Activated T-cell treated with anti-CD3 and anti-CD28 coated beads for 1 hour (primary cell): ENCODE data around the gene PHKG2.

ENCODE experiments used
- DNase-seq: peaks from one replicate; pipeline ENCODE4 v3.0.0-alpha.2; 2020; ENCODE audit warnings: low read depth

The PHKG2 gene

GRCh38 chr16:30775392-30776188 is 27.4 kb downstream of the PHKG2 start:
- DNase-seq, result peak; percentile 23

DNA sequence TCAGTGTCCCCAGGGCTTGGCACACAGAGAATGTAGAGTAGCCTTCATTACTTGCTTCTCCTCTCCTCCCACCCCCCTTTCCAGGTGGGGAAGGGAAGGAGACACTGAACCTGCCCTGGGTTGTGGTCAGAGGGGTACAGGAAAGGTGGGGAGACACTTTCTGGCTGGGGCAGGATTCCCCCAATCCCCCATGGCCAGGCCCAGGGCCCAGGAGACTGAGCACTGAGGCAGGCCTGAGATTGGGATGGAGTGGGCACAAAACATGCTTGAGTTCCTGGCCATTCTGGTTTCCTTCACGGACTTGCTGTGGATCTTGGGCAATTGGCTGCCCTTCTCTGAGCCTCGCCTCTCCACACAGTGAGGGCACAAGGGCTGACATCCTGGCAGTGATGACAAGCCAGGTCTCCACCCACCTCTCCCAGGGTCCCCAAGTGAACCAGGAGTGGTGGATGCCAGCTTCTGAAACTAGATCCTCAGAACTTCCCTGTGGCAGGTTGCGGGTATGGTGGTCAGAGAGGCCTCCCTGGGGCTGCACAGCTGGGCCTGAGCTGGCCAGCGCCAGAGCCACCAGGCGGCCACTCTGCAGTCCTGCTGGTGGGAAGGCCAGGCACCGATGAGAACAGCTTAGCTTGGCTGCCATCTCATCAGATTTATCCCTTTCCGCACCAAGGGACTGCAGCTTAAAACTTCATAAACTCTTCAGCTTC is 29.5 kb downstream of the PHKG2 start:
- DNase-seq, result no peak

GRCh38 chr16:30778549-30779244 is 30.5 kb downstream of the PHKG2 start:
- DNase-seq, result no peak

DNA sequence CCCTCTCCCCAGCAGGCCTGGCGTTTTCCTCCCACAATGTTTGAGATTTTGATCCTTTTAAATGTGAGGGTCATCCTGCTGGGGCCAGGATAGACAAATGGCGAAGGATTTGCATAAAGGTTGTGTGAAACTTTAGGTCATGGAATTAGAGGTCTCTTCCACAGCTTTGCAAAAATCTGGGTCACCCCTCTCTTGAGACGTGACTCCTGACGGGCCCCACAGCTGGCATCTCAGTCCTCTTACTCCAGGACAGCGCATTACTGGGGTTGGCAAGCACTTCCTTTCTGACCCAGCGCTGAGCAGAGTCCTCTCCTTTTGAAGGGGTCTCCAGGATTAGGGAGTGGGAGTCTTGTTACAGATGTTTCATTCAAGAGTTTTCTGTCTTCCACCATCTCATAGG is 31.4 kb downstream of the PHKG2 start:
- DNase-seq, result no peak

- no peak for DNase-seq
Measured at GRCh38 chr16:30780021-30780420, 31.8 kb downstream of the PHKG2 start.

DNA sequence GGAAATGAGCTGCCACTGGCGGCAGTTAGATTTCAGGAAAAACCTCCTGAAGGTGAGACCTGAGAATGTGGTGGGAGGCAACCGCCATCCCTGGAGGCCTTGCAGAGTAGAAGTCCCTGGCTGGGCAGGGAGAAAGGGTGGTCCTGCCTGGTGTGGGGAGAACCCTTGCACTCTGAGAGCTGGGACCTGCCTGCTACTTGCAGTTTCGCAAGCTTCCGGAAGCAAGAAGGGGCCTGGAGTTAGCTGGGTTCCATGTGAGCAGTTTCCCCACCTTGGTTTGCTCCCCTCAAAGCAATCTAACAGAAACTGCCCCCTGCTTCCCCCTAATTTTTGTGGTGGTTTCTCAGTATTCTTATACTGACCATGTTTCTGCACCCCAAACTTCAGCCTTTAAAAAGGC is 32.3 kb downstream of the PHKG2 start:
- no peak for DNase-seq

GRCh38 chr16:30782486-30783279 is 34.5 kb downstream of the PHKG2 start:
- DNase-seq, result no peak

DNA sequence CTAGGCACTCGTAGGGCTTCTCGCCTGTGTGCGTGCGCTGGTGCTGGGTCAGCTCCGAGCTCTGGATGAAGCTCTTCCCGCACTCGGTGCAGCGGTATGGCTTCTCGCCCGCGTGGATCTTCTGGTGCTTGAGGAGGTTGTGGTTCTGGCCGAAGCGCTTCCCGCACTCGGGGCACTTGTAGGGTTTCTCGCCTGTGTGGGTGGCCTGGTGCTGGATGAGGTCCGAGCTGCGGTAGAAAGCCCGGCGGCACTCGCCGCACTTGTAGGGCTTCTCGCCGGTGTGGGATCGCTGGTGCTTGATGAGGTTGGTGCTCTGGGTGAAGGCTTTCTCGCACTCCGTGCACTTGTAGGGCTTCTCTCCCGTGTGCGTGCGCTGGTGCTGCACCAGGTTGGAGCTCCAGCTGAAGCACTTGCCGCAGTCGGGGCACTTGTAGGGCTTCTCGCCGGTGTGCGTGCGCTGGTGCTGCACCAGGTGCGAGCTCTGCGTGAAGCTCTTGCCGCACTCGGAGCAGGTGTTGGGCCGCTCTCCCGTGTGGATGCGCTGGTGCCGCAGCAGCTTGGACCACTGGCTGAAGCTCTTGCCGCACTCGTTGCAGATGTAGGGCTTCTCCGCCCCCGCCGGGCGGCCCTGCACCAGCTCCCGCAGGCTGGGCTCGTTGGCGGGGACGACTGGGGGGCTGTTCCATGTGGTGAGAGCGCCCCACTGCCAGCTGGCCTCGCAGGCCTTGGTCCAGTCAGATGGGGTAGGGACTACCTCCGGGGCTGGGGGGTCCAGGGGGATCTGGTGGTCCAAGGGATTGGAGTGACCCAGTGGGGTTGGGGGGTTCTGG is 35.3 kb downstream of the PHKG2 start:
- DNase-seq, result no peak

GRCh38 chr16:30784215-30784614 is 36.0 kb downstream of the PHKG2 start:
- DNase-seq, result no peak

- no peak for DNase-seq
Measured at GRCh38 chr16:30785126-30786106, 37.2 kb downstream of the PHKG2 start.

DNA sequence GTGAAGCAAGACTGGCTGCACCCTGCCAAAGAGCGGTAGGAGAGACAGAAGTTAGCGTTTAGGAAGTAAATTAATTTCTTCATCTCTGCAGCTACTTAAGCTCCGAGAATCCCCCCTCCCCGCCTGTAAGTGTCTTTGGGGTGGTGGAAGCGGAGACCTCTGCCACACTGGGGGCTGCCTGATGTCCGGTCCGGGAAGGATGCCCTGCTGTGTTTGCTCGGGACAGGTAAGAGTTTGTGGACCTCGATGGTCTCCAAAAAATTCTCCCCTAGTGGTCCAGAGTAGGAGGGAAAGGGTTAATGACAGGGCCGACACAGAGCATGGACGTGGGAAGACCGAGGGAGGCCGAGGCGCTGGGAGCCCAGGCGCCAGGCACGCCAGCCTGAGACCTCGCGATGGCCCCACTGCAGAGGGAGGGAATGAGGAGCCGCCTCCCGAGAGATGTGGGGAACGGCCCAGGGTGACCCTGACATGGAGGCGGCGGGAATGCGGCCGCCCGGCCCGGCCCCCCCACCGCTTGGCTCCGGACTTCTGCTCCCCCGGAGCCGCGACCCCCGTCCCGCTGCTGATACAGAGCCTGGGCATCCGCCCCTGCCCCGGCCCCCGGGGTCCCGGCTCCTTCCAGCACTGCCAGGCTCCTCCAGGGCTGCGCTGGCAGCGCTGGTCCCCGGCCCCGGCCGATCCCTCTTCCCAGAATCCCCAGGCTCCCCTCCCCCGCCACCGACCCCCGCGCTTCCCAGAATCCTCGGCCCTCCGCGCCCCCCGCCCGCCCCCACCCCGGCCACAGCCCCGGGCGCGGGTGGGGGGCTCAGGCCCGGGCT is 38.1 kb downstream of the PHKG2 start:
- no peak for DNase-seq

- no peak for DNase-seq
Measured at GRCh38 chr16:30786936-30787612, 38.8 kb downstream of the PHKG2 start, which contains the start of gene ZNF629. TSS of gene ZNF629 (minus strand) at chr16:30787205. CDS start at chr16:30784482, 2,723 bp downstream.

GRCh38 chr16:30787613-30788378 is 39.6 kb downstream of the PHKG2 start:
- DNase-seq, result no peak

DNA sequence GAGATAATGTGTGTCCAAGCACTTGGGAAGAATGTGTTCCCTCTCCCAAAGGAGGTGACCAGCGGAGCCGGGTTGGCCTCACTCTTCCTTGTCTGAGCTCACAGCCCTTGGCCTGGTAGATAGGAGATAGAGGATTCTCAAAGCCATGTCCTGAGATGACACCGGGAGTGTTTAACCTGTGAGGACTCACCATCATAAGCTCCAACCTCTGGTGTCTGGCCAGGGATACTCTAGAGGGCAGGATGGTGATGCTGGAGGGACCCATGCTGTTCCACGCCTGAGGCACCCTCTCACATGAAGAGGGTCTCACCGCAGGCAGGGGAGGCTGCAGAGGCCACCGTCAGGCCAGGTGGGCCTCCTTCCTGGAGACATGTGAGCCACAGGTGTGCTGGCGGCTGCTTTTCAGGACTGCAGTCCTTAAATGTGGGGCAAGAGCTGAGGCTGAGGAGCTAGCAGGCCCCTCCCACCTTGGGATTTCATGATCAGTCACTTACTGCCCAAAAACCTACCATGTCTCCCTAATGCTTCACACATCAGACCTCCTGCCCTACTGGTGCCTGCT is 45.4 kb downstream of the PHKG2 start:
- DNase-seq, result no peak

- no peak for DNase-seq
Measured at GRCh38 chr16:30794634-30795033, 46.4 kb downstream of the PHKG2 start.

DNA sequence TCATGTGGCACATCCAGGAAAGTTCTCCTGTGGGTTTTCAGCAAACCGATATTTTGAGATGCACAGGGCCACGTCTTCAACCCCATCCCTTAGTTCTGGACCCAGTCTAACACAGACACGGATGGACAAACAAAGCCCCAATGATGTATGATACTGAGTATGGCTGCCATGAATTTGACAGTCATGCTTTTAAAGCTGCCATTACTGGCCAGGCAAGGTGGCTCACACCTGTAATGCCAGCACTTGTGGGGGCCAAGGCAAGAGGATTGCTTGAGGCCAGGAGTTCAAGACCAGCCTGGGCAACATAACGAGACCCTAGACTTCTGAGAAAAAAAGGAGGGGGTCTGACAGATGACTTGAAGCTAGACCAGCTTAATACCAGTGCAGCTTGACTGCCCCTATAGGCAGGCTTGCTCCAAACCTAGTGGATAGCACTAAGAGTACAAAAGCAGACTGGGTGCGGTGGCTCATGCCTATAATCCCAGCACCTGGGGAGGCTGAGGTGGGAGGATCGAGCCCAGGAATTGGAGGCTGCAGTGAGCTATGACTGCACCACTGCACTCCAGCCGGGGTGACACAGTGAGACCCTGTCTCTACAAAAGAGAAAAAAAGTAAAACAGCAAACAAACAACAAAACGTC is 49.6 kb downstream of the PHKG2 start:
- no peak for DNase-seq
